Naive thymus-derived CD4-positive, alpha-beta T cell (primary cell): Measurements from ENCODE around the gene POU6F1. TPM values are rescaled to one million over a fixed set of nuclear protein-coding genes. Genes with fewer than 3 reads are reported as not detected.

Experiments used
- ATAC-seq: fragments of 150-1000 bp; cut with Tn5 transposase; 2 replicates; pipeline ENCODE4 v1.10.0; 2021; ENCODE audit warnings: mild to moderate bottlenecking, moderate library complexity
- CTCF ChIA-PET: fragments of 350-600 bp; sonication (Branson Sonifier 250); formaldehyde crosslinking; loops from one replicate; lab custom pipeline; 2021; ENCODE audit warnings: antibody characterized with exemption; lab: Charles Lee
- POLR2A ChIA-PET: fragments of 350-600 bp; sonication (Branson Sonifier 250); formaldehyde crosslinking; loops from one replicate; lab custom pipeline; 2021; ENCODE audit warnings: antibody characterized with exemption, inconsistent platforms; lab: Charles Lee
- DNase-seq, 9 donors: peaks; one replicate each; pipeline versions ENCODE4 v3.0.0 to v3.0.0-alpha.2; 2020 to 2022; ENCODE audit warnings: mixed read lengths in 1 of 9
- H3K27ac ChIP-seq: one replicate; pipeline ENCODE4 v1.7.0; 2013; ENCODE audit warnings: mild to moderate bottlenecking, low read depth, low read length, moderate library complexity
- H3K27me3 ChIP-seq, 2 donors: one replicate each; pipeline ENCODE4 v1.7.0; 2013; ENCODE audit warnings: low read length in 2 of 2, mild to moderate bottlenecking in 2 of 2, moderate library complexity in 2 of 2; ENCODE audit not compliant: control insufficient read depth in 2 of 2, insufficient read depth in 2 of 2
- H3K36me3 ChIP-seq, 3 experiments: 1 replicate in 2 of 3; 2 replicates in 1 of 3; pipeline ENCODE4 v1.7.0; 2013; ENCODE audit warnings: low read length in 3 of 3, mild to moderate bottlenecking in 3 of 3, moderate library complexity in 1 of 3; ENCODE audit not compliant: insufficient read depth in 3 of 3, control insufficient read depth in 2 of 3
- H3K4me1 ChIP-seq, 2 donors: one replicate each; pipeline ENCODE4 v1.7.0; 2013; ENCODE audit warnings: low read length in 2 of 2, mild to moderate bottlenecking in 2 of 2, moderate library complexity in 1 of 2; ENCODE audit not compliant: control insufficient read depth in 2 of 2, insufficient read depth in 2 of 2
- H3K4me3 ChIP-seq: 2 replicates; pipeline ENCODE4 v1.7.0; 2013; ENCODE audit warnings: mild to moderate bottlenecking, low read length
- H3K9me3 ChIP-seq, 3 experiments: 1 replicate in 2 of 3; 2 replicates in 1 of 3; pipeline ENCODE4 v1.7.0; 2013; ENCODE audit warnings: low read length in 3 of 3; ENCODE audit not compliant: control insufficient read depth in 2 of 3
- H3K27ac Mint-ChIP-seq, 9 donors: one replicate each; pipeline ENCODE4 v1.8.0; 2020 to 2022; ENCODE audit warnings: mixed read lengths in 9 of 9, mild to moderate bottlenecking in 8 of 9, moderate library complexity in 5 of 9, inconsistent platforms in 2 of 9
- H3K27me3 Mint-ChIP-seq, 5 donors: one replicate each; pipeline ENCODE4 v1.8.0; 2021 to 2022; ENCODE audit warnings: mixed read lengths in 5 of 5, mild to moderate bottlenecking in 1 of 5
- H3K36me3 Mint-ChIP-seq, 5 donors: one replicate each; pipeline ENCODE4 v1.8.0; 2020 to 2022; ENCODE audit warnings: mixed read lengths in 5 of 5, mild to moderate bottlenecking in 3 of 5, inconsistent platforms in 1 of 5
- H3K4me1 Mint-ChIP-seq, 7 donors: one replicate each; pipeline ENCODE4 v1.8.0; 2020 to 2022; ENCODE audit warnings: mixed read lengths in 7 of 7, mild to moderate bottlenecking in 3 of 7, inconsistent platforms in 1 of 7
- H3K4me3 Mint-ChIP-seq, 10 donors: one replicate each; pipeline ENCODE4 v1.8.0; 2020 to 2022; ENCODE audit warnings: mild to moderate bottlenecking in 10 of 10, mixed read lengths in 10 of 10, moderate library complexity in 6 of 10, inconsistent platforms in 2 of 10
- H3K9me3 Mint-ChIP-seq, 11 donors: one replicate each; pipeline ENCODE4 v1.8.0; 2020 to 2022; ENCODE audit warnings: mixed read lengths in 11 of 11, mild to moderate bottlenecking in 4 of 11, inconsistent platforms in 1 of 11, moderate library complexity in 1 of 11
- intact Hi-C, 2 donors: fragments of 100-400 bp; cut with micrococcal nuclease; formaldehyde crosslinking; loops; one replicate each; pipeline ENCODE4 v1.15.1; 2023
- polyA plus RNA-seq, 2 donors: library from polyadenylated mRNA; unstranded; fragments of 300-500 nt; fragmentation: Illumina TruSeq; gene quantifications; one replicate each; pipeline ENCODE4 v1.2.3, GENCODE V29; 2021
- total RNA-seq, 6 experiments: library from RNA in 5 of 6; stranded (reverse) in 5 of 6; gene quantifications; 1 replicate in 5 of 6; 2 replicates in 1 of 6; pipeline ENCODE4 v1.2.3 and lab custom pipeline; 2021 to 2026

The POU6F1 gene
- total RNA-seq (10 to 100 TPM in 4 of 5 experiments, 1 to 10 TPM in 1; 5.1 to 85.5 (median 33.5) TPM), polyA plus RNA-seq (1 to 10 TPM; 1.8 to 4.7 TPM), total RNA-seq (lab: John Stamatoyannopoulos, UW) (71.5 reads per million, percentile 78 among the genes with 10 or more reads in this experiment)

DNA sequence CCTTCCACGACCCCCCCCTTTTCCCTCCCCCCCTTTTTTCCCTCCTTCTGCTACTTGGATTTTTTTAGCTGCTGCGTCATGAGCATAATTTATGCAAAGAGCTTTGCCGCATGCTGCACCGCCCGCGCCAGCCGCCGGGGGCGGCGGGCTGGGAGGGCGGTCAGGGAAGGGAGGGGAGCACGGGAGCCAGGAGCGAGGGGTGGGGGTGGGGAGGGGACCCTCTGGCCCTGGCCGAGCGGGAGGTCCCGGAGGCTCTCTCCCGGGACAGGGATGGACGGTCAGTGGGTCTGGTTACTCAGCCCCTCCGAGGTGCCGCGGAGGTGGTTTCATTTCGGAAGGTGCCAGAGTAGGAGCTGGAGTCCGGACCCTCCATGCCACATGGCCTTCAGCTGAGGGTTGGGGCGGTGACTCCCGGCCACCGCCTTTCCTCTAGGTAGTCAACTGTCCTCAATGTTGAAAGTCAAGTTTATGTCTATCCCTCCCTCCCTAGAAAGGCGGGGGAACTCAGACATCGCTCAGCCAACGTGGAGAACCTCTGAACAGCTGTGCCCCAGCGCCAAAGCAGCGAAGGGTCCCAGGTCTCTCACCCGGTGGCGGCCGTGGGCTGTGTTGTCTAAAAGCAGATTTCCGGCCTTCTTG lies at the start of gene POU6F1:
Gene POU6F1, minus strand, starts transcription at position 95 of the 639 bp plus-strand sequence. CDS start 11,226 bp downstream, outside the sequence.
- Histone ChIP-seq H3K36me3 (peaks cover 0 to 9% (median 3%) of the 10 kb centered on the region in 3 experiments), H3K27ac (peak within 1 kb of the TSS; percentile 98), H3K4me3 (peak within 1 kb of the TSS; percentile 90), H3K4me1 (peaks cover 10% of the 10 kb centered on the region in 2 donors), H3K27me3 (no peaks in the 10 kb centered on the region), H3K9me3 (no peaks in the 10 kb centered on the region)
- CTCF ChIA-PET, result interaction anchor here (0.6 to 2.0 kb wide), 10 partner anchors 11 to 123 kb away, joined by 3 to 6 read pairs (median 4); partner anchors contain the start of gene DAZAP2
- Mint-ChIP-seq H3K27ac (peak within 1 kb of the TSS; percentile 83 to 98 (median 96)), H3K27me3 (no peaks in the 10 kb centered on the region), H3K4me1 (peaks cover 13 to 43% (median 33%) of the 10 kb centered on the region in 7 donors), H3K4me3 (peak within 1 kb of the TSS; percentile 82 to 98 (median 95)), H3K36me3 (peaks cover 0 to 8% (median 7%) of the 10 kb centered on the region in 5 donors), H3K9me3 (no peaks in the 10 kb centered on the region)
- peak; percentile 64 to 81 (median 76) for DNase-seq
- POLR2A ChIA-PET, result interaction anchor here (0.6 to 4.2 kb wide), 26 partner anchors 11 to 1107 kb away, joined by 3 to 128 read pairs (median 4); partner anchors contain the start of genes BIN2, CSRNP2, DAZAP2 and SMAGP
- ATAC-seq, result peak; percentile 88
- intact Hi-C loops, result loop anchor here (1.0 to 10.0 kb wide), 9 partner anchors 15 to 192 kb away; partner anchors contain the start of genes DAZAP2 (in 2 of the 2), TFCP2 (in 2 of the 2), BIN2 (in 1 of the 2) and CSRNP2 (in 1 of the 2)

- peak in 2 of 9 donors; percentile 7 to 20 for DNase-seq
- Mint-ChIP-seq H3K27me3 (peaks cover 0 to 16% (median 0%) of the 10 kb centered on the region in 5 donors), H3K4me1 (peaks cover 15 to 35% (median 29%) of the 10 kb centered on the region in 7 donors), H3K9me3 (peaks cover 0 to 4% (median 0%) of the 10 kb centered on the region in 11 donors), H3K4me3 (peak overlapping the region in 2 of 10 donors; percentile 7 to 36), H3K36me3 (peaks cover 0 to 7% (median 6%) of the 10 kb centered on the region in 5 donors), H3K27ac (peak overlapping the region in 2 of 9 donors; percentile 10 to 50)
- intact Hi-C loops, result loop anchor here (5.0 to 10.0 kb wide), 2 partner anchors 50 to 57 kb away; partner anchors contain the start of genes BIN2 (in 1 of the 2) and POU6F1 (in 1 of the 2)
- Histone ChIP-seq H3K36me3 (peaks cover 0 to under 1% (median 0%) of the 10 kb centered on the region in 3 experiments), H3K4me3 (no peak overlapping the region), H3K4me1 (peaks cover 9 to 18% of the 10 kb centered on the region in 2 donors), H3K27me3 (no peaks in the 10 kb centered on the region), H3K9me3 (no peaks in the 10 kb centered on the region), H3K27ac (no peak overlapping the region)
- POLR2A ChIA-PET, result no interaction called here
- CTCF ChIA-PET, result interaction anchor here (0.6 kb wide), 1 partner anchor 277 kb away, joined by 3 read pairs; no protein-coding TSS in a partner anchor
- peak; percentile 50 for ATAC-seq
Measured at GRCh38 chr12:51265024-51265423, 47.2 kb upstream of the POU6F1 start.

DNA sequence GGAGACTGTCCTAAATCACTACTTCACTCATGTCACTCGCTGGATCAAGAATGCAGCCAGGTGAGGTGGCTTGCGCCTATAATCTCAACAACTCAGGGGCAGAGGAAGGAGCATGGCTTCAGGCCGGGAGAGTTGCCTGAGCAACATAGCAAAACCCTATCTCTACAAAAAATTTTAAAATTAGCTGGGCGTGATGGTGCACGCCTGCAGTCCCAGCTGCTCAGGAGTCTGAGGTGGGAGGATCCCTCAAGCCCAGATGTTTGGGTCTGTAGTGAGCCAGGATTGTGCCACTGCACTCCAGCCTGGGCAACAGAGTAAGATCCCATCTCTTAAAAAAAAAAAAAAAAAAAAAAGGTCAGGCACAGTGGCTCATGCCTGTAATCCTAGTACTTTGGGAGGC lies 46.4 kb upstream of the POU6F1 start:
- H3K4me1 ChIP-seq, result peaks cover 9 to 15% of the 10 kb centered on the region in 2 donors
- POLR2A ChIA-PET, result interaction anchor here (1.5 kb wide), 1 partner anchor 28 kb away, joined by 3 read pairs; no protein-coding TSS in a partner anchor
- Mint-ChIP-seq H3K27me3 (peaks cover 0 to 14% (median 0%) of the 10 kb centered on the region in 5 donors), H3K4me1 (peaks cover 13 to 31% (median 26%) of the 10 kb centered on the region in 7 donors), H3K4me3 (no peak overlapping the region), H3K9me3 (peaks cover 0 to 4% (median 0%) of the 10 kb centered on the region in 11 donors), H3K36me3 (peaks cover 0 to 7% (median 6%) of the 10 kb centered on the region in 5 donors), H3K27ac (peak overlapping the region in 2 of 9 donors; percentile 14 to 56)
- no peaks in the 10 kb centered on the region for H3K36me3 ChIP-seq
- H3K4me3 ChIP-seq, result no peak overlapping the region
- H3K27ac ChIP-seq, result no peak overlapping the region
- no peaks in the 10 kb centered on the region for H3K9me3 ChIP-seq
- no peaks in the 10 kb centered on the region for H3K27me3 ChIP-seq
- no peak for DNase-seq
- intact Hi-C loops, result loop anchor here in 1 of 2 donors (10.0 kb wide), 1 partner anchor 49 kb away; the partner anchor contains the start of gene POU6F1
- no peak for ATAC-seq
- CTCF ChIA-PET, result interaction anchor here (0.6 to 3.3 kb wide), 4 partner anchors 8 to 277 kb away, joined by 3 to 22 read pairs (median 4); no protein-coding TSS in a partner anchor

DNA sequence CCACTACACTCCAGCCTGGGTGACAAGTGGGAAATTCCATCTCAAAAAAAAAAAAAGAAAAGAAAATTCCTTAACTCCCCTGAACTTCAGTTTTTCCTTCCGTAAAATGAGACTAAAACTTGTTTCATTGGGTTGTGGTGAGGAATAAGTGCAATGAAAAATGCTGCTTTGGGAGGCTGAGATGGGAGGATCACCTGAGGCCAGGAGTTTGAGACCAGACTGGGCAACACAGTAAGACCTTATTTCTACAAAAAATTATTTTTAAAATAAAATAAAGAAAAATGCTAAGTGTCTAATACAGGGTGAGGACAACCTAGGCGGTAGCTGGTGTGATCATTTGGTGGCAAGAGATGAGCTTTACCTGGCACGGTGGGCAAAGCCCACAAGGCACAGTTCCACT lies 45.5 kb upstream of the POU6F1 start:
- Mint-ChIP-seq H3K27me3 (peaks cover 0 to 6% (median 0%) of the 10 kb centered on the region in 5 donors), H3K9me3 (peaks cover 0 to 4% (median 0%) of the 10 kb centered on the region in 11 donors), H3K36me3 (peaks cover 0 to 7% (median 6%) of the 10 kb centered on the region in 5 donors), H3K27ac (no peak overlapping the region), H3K4me1 (peaks cover 7 to 25% (median 19%) of the 10 kb centered on the region in 7 donors), H3K4me3 (no peak overlapping the region)
- POLR2A ChIA-PET, result interaction anchor here (0.6 to 1.6 kb wide), 6 partner anchors 24 to 80 kb away, joined by 3 to 4 read pairs (median 3); no protein-coding TSS in a partner anchor
- Histone ChIP-seq H3K4me3 (no peak overlapping the region), H3K27ac (no peak overlapping the region), H3K4me1 (peaks cover 6 to 9% of the 10 kb centered on the region in 2 donors), H3K9me3 (no peaks in the 10 kb centered on the region), H3K36me3 (no peaks in the 10 kb centered on the region), H3K27me3 (no peaks in the 10 kb centered on the region)
- ATAC-seq (no peak), DNase-seq (no peak)
- CTCF ChIA-PET, result interaction anchor here (0.5 to 3.3 kb wide), 8 partner anchors 9 to 1904 kb away, joined by 3 to 22 read pairs (median 3); partner anchors contain the start of gene POU6F1
- intact Hi-C loops, result loop anchor here in 1 of 2 donors (10.0 kb wide), 1 partner anchor 49 kb away; the partner anchor contains the start of gene POU6F1

DNA sequence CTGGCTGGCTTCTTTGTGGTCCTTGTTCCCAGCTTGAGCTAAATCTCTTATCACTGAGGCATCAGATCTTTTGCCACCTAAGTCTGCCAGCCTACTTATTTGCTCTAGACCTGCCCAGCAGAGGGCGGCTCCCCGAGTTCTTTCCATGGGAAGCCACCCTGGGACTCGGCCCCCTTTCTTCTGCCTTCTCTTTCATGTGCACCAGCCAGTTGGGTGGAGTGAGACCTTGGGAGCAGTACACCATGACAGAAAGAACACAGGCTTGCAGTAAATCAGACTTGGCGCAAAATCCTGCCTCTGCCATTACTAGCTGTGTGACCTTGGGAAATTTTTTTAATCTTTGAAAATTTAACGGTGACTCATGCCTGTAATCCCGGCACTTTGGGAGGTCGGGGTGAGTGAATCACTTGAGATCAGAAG lies 44.9 kb upstream of the POU6F1 start:
- intact Hi-C loops, result loop anchor here in 1 of 2 donors (10.0 kb wide), 1 partner anchor 48 kb away; the partner anchor contains the start of gene POU6F1
- Mint-ChIP-seq H3K4me1 (peaks cover 7 to 22% (median 19%) of the 10 kb centered on the region in 7 donors), H3K36me3 (peaks cover 0 to 7% (median 6%) of the 10 kb centered on the region in 5 donors), H3K4me3 (no peak overlapping the region), H3K27ac (peak overlapping the region in 1 of 9 donors; percentile 8), H3K9me3 (peaks cover 0 to 4% (median 0%) of the 10 kb centered on the region in 11 donors), H3K27me3 (peaks cover 0 to 4% (median 0%) of the 10 kb centered on the region in 5 donors)
- H3K9me3 ChIP-seq, result no peaks in the 10 kb centered on the region
- peak in 2 of 9 donors; percentile 15 to 21 for DNase-seq
- ChIA-PET CTCF (interaction anchor here (0.5 to 3.3 kb wide), 8 partner anchors 10 to 1904 kb away, joined by 3 to 22 read pairs (median 3); partner anchors contain the start of gene POU6F1), POLR2A (interaction anchor here (0.8 to 1.7 kb wide), 6 partner anchors 16 to 80 kb away, joined by 3 to 7 read pairs (median 4); partner anchors contain the start of gene DAZAP2)
- H3K27me3 ChIP-seq, result no peaks in the 10 kb centered on the region
- H3K36me3 ChIP-seq, result no peaks in the 10 kb centered on the region
- H3K27ac ChIP-seq, result no peak overlapping the region
- peaks cover 6 to 9% of the 10 kb centered on the region in 2 donors for H3K4me1 ChIP-seq
- peak; percentile 41 for ATAC-seq
- no peak overlapping the region for H3K4me3 ChIP-seq
